T-helper 9 cell (primary cell): ENCODE measurements around the gene TGFBR2.

Experiments used
- DNase-seq: peaks from one replicate; pipeline ENCODE4 v3.0.0-alpha.2; 2020

Gene TGFBR2

GRCh38 chr3:30729512-30729911 lies 123.1 kb downstream of the TGFBR2 start:
- DNase-seq, result no peak

- no peak for DNase-seq
Observed at GRCh38 chr3:30729936-30730335, 123.5 kb downstream of the TGFBR2 start.

GRCh38 chr3:30730967-30731366 lies 124.6 kb downstream of the TGFBR2 start:
- DNase-seq, result no peak

- no peak for DNase-seq
Observed at GRCh38 chr3:30733209-30733608, 126.8 kb downstream of the TGFBR2 start.

- no peak for DNase-seq
Observed at GRCh38 chr3:30733696-30734095, 127.3 kb downstream of the TGFBR2 start.

GRCh38 chr3:30737743-30738499 lies 131.5 kb downstream of the TGFBR2 start:
- DNase-seq, result no peak

- DNase-seq, result no peak
Observed at GRCh38 chr3:30738605-30739004, 132.2 kb downstream of the TGFBR2 start.

- no peak for DNase-seq
Observed at GRCh38 chr3:30741889-30742288, 135.5 kb downstream of the TGFBR2 start.

GRCh38 chr3:30742796-30743619 lies 136.6 kb downstream of the TGFBR2 start:
- DNase-seq, result no peak
